ENCODE data around the gene SLC26A1.

GRCh38 chr4:1006856-1007255 is 13.7 kb upstream of the SLC26A1 start:
- TF ChIP-seq CTCF (IDR thresholded peaks at IDR 0.05): no peak
- TF ChIP-seq POLR2AphosphoS5 (IDR thresholded peaks at IDR 0.05; ENCODE audit: insufficient read depth in 1 of 2, low read depth in 1 of 2): no peak
